Measurements from ENCODE around the gene CFHR5.
"Not testable (repeated sequence)": the region's sequence is repeated elsewhere in the genome, so short reads cannot be mapped to it uniquely, and the experiment has no call there.

Gene CFHR5

DNA sequence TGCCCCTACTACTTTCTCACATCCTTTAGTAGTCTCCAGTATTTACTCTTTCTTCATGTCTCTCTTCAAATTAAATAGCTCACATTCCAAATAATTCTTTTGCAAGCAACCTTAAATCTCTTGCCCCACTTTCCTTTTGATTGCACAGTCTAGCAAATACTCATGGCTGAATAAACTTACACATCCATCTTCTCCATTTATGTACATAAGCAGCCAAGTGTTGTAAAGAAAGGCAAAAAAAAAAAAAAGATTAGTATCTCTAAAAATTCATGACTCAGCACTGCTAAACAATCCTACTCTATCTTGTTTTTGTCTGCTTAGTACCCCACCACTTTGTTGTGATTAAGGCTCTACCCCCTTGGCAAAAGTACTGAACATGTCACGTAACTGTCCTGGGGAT lies 47.1 kb downstream of the CFHR5 start:
- no peak for DNase-seq

DNA sequence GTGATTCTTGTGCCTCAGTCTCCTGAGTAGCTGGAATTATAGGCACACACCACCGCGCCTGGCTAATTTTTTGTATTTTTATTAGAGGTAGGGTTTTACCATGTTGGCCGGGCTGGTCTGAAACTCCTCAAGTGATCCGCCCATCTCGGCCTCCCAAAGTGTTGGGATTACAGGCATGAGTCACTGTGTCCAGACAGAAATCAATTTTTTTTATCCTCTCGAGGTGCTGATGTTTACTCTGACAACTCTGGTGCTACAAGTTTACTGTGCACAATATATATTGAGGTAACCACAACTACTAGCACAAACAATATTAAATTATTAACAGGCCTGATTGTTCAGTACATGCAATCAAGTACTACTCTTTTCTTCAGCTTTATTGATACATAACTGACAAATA lies 50.0 kb downstream of the CFHR5 start:
- DNase-seq = no peak

DNA sequence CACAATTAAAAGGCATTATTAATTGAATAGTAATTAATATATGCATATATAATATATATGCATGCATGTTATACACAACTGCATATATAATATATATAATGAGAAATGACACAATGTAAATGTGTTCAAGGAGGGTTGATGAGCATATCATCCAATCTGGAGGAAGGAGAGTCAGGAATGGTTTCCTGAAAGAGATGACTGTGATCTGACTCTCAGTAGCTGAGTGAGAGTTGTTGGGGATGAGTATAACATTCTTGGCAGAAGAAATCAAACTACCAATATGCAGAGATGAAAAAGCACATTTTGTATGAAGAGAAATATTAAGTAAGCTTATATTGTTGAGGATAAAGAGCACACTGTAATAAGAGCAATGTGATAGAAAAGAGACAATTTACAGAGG lies 52.4 kb downstream of the CFHR5 start:
- no peak for DNase-seq

DNA sequence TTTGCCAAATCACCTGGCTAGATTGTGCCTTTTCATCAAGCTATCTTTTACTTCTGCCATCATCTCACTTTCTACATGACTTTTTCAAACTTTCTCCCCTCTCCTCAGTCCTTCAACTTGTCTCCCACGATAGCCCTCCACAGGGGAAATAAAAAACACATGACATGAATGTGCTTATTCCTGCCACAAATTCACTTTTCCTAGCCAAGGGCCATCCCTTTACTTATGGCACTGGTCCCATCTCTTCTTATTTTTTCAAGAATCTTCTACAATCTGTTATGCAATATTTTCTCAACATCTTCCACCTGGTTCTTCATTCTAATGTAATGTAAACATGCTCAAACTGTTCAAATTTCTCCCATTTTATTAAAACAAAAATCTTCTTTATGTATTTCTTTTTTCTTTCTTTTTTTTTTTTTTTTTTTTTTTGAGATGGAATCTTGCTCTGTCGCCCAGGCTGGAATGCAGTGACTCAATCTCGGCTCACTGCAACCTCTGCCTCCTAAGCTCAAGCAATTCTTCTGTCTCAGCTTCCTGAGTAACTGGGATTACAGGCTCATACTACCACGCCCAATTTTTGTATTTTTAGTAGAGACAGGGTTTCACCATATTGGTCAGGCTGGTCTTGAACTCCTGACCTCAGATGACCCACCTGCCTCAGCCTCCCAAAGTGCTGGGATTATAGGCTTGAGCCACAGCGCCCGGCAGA lies 57.4 kb downstream of the CFHR5 start:
- DNase-seq = not testable (repeated sequence)

DNA sequence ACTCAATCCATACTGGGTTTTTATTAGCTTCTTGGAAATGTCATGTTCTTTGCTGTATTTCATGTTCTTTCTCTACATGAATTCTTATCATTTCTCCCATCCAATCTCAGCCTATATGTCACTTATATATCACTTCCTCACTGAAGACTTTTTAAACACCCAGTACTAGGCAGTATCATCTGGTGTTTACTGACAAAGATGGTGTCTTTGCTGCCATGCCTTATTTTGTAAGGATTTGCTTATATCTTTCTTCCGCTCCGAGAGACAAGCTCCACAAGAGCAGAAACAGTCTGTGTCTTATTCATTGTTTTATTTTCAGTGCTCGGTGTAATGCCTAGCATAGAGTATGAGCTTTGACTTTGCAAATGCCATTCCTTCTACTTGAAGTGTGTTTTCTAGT lies 59.5 kb downstream of the CFHR5 start:
- no peak for DNase-seq

DNA sequence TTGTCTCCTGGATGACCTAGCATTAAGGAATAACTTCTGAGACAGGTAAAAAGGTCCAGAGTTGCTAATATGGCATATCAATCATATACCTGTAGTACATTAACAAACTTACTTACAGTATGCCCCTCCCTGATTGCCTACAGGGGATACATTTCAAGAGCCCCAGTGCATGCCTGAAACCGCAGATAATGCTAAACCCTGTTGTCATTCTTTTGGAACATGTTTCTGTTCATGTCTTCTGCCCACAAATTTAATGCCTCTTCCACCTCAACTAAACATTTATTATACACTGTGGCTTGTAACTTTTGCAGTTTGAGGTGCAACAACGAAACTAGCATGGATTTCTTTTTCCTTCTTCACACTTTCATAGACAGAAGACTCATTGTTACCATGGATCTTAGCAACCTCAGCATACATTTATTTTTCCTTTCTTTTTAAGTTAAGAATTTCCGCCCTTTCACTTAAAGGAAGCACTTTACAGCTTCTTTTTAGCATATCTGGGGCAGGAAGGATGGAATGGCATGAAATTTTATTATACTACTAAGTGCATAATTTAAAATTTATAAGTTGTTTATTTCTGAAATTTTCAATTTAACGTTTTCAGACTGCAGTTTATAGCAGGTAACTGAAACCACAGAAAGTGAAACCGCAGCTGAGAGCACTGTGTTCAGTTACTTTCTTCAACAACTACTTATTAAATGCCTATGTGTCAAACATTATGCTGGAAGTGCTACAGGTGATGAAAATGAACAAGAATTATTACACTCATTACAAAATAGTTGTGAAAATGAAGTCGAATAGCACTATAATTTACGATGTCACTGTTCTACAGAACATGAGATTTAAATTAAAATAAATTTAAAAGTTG lies 64.4 kb downstream of the CFHR5 start:
- no peak for DNase-seq

DNA sequence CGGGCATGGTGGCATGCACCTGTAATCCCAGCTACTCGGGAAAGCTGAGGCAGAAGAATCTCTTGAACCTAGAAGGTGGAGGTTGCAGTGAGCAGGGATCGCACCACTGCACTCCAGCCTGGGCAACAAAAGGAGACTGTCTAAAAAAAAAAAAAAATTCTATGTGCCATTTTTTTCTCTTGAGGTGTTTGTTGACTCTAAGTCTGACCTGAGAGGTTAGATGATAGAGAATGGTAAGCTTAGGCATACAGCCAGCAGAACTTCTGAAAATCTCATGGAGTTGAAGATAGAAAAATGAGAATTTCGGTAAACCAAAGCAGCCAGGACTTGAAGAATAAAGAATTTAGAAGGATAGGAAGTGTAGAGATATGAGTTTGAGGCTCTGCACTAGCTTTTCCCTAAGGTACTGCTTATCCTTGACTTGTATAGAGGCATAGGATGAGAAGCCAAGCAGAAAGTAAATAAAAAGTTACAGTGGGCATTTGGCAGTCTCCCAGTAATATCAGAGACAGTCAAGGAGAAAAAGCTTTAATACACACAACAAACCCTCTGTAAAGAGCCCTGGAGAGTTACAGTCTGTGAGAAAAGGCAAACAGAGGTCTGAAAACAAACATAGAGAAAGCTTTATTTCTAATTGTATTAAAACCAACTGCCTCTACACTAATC lies 65.5 kb downstream of the CFHR5 start:
- DNase-seq = no peak

DNA sequence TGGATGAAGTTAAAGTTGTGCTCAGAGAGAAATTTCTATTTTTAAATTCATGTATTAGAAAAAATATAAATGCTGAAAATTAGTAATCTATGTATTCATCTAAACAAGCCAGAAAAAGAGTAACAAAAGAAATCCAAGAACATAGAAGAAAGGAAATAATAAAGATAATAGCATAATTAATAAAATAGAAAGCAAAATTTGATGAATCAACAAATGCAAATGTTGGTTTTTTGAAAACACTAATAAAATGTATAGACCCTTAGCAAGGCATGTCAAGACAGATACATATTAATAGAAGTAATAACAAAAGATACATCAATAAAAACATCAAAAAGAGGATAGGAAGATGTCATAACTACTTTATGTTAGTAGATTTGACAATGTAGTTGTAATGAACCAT lies 71.7 kb downstream of the CFHR5 start:
- DNase-seq = no peak
